ENCODE results near the gene CNKSR2. TPM values are rescaled to one million over a fixed set of nuclear protein-coding genes. Genes with fewer than 3 reads are reported as not detected.

The CNKSR2 gene
- total RNA-seq, 4 donors from 2014 or later, result 0.73 to 1.6 (median 1.1) TPM

GRCh38 chrX:21493226-21493830 is 119.1 kb downstream of the CNKSR2 start:
- TF ChIP-seq POLR2A (IDR thresholded peaks at IDR 0.05), result no peak
- TF ChIP-seq CTCF (IDR thresholded peaks at IDR 0.05), result no peak
- no peak for TF ChIP-seq POLR2AphosphoS5 (IDR thresholded peaks at IDR 0.05)
- TF ChIP-seq EP300 (IDR thresholded peaks at IDR 0.05), result no peak
- Histone ChIP-seq H3K4me1 (no peaks in the 10 kb centered on the region), H3K4me3 (no peak overlapping the region), H3K27me3 (no peaks in the 10 kb centered on the region), H3K36me3 (no peaks in the 10 kb centered on the region), H3K27ac (no peak overlapping the region), H3K9me3 (no peaks in the 10 kb centered on the region)
- 57% methylated on average over 1 of the region's 1 CpG for WGBS
- no peak for DNase-seq (ENCODE audit: low spot score in 2 of 2)

- H3K36me3 ChIP-seq, result no peaks in the 10 kb centered on the region
- WGBS, result 64% methylated on average over 3 of the region's 3 CpGs
- H3K27me3 ChIP-seq, result no peaks in the 10 kb centered on the region
- TF ChIP-seq POLR2A (IDR thresholded peaks at IDR 0.05) (no peak), EP300 (IDR thresholded peaks at IDR 0.05) (no peak), POLR2AphosphoS5 (IDR thresholded peaks at IDR 0.05) (no peak), CTCF (IDR thresholded peaks at IDR 0.05) (no peak)
- H3K4me3 ChIP-seq, result no peak overlapping the region
- no peak overlapping the region for H3K27ac ChIP-seq
- no peaks in the 10 kb centered on the region for H3K9me3 ChIP-seq
- H3K4me1 ChIP-seq, result no peaks in the 10 kb centered on the region
- DNase-seq (ENCODE audit: low spot score in 2 of 2), result no peak
These were observed 129.4 kb downstream of the CNKSR2 start for GRCh38 chrX:21503593-21503992.

- TF ChIP-seq CTCF (IDR thresholded peaks at IDR 0.05) (no peak), POLR2AphosphoS5 (IDR thresholded peaks at IDR 0.05) (no peak), POLR2A (IDR thresholded peaks at IDR 0.05) (no peak), EP300 (IDR thresholded peaks at IDR 0.05) (no peak)
- no peak overlapping the region for H3K4me3 ChIP-seq
- H3K36me3 ChIP-seq, result no peaks in the 10 kb centered on the region
- no peaks in the 10 kb centered on the region for H3K4me1 ChIP-seq
- no peak for DNase-seq (ENCODE audit: low spot score in 2 of 2)
- H3K27ac ChIP-seq, result no peak overlapping the region
- no peaks in the 10 kb centered on the region for H3K27me3 ChIP-seq
- H3K9me3 ChIP-seq, result no peaks in the 10 kb centered on the region
These were observed 135.7 kb downstream of the CNKSR2 start for GRCh38 chrX:21509912-21510311.

GRCh38 chrX:21524008-21524407 is 149.8 kb downstream of the CNKSR2 start:
- H3K4me3 ChIP-seq, result no peak overlapping the region
- no peak overlapping the region for H3K27ac ChIP-seq
- 39% methylated on average over 1 of the region's 1 CpG for WGBS
- H3K27me3 ChIP-seq, result no peaks in the 10 kb centered on the region
- TF ChIP-seq CTCF (IDR thresholded peaks at IDR 0.05) (no peak), POLR2AphosphoS5 (IDR thresholded peaks at IDR 0.05) (no peak), POLR2A (IDR thresholded peaks at IDR 0.05) (no peak), EP300 (IDR thresholded peaks at IDR 0.05) (no peak)
- H3K36me3 ChIP-seq, result no peaks in the 10 kb centered on the region
- DNase-seq (ENCODE audit: low spot score in 2 of 2), result no peak
- H3K9me3 ChIP-seq, result no peaks in the 10 kb centered on the region
- H3K4me1 ChIP-seq, result no peaks in the 10 kb centered on the region

DNA sequence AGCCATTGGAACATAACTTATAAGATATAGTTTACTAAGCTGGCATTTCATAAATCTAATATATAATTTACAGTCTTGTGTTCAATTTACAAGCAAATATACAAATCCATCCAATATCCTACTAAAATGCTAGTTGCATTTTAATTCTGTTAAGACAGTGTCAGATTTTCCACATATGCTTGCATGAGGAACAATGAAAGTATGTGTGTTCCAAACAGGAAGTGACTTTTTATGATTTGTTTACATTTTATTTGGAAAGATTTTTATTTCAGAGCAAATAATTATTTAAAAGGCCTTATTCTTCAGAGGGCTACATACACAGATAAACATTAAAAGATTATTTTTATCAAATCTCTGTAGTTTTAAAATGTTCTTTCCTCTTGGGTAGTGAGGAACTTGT is 153.9 kb downstream of the CNKSR2 start:
- H3K4me1 ChIP-seq, result no peaks in the 10 kb centered on the region
- H3K9me3 ChIP-seq, result no peaks in the 10 kb centered on the region
- TF ChIP-seq POLR2AphosphoS5 (IDR thresholded peaks at IDR 0.05) (no peak), EP300 (IDR thresholded peaks at IDR 0.05) (no peak), CTCF (IDR thresholded peaks at IDR 0.05) (no peak), POLR2A (IDR thresholded peaks at IDR 0.05) (no peak)
- no peaks in the 10 kb centered on the region for H3K36me3 ChIP-seq
- no peak for DNase-seq (ENCODE audit: low spot score in 2 of 2)
- no peak overlapping the region for H3K4me3 ChIP-seq
- H3K27me3 ChIP-seq, result no peaks in the 10 kb centered on the region
- no peak overlapping the region for H3K27ac ChIP-seq
